GM19351 (cell line): ENCODE results near the gene NCBP1.

ENCODE experiments used
- ATAC-seq: cut with Tn5 transposase; IDR thresholded peaks from one replicate; pipeline ENCODE4 v1.9.1; 2021; ENCODE audit warnings: mild to moderate bottlenecking, moderate library complexity; ENCODE audit not compliant: unreplicated experiment

Gene NCBP1

DNA sequence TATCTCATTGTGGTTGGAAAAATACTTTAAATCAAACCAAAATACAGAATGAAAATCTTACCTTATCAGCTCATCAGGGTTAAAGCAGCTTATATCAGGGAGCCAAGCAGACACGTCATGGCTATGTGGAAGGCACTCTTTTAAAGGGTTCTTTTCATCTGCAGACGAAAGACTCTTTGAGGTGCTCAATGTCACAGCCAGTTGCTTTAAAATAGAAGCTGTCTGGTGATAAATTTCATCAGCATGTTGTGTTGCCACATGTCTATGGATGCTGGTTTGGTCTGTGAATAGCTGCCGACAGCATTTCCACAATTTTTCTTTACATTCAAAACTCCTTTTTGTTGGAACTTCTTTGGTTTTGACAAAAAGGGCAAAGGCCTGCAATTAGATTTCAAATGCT, 8.0 kb upstream of the NCBP1 start:
- ATAC-seq, result no peak

DNA sequence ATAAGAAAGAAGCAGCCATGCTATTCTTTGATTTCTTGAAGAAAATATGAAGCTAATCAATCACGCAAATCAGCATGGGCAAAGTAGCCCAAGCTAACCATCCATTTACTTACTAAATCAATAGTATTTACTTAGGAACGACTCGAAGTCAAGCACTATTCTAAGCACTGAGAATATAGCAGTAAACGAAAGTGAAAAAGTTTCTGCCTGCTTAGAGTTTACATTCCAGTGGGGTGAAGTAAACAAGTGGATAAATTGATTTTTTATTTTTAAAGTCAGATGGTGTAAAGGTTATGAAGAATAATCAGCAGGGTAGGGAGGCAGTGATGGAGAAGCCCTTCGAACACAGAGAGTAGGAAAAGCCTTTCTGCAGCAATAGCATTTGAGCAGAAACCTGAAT, 6.0 kb upstream of the NCBP1 start:
- ATAC-seq, result no peak

DNA sequence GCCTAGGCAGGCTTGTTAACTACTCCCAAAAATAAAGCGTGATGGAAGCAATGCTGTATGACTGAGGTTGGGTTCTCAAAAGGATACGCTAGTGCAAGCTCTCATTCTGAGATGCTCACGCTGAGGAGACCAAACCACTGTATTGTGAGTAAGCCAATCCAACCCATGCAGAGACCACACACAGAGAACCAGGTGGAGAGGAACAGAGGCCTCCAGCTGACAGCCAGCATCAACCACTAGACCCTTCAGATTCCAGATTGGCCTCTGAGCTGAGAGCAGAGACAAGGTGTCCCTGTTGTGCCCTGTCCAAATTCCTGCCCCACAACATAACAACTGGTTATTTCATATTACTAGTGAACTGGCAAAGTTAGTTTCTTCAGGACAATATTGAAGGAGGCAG, 5.0 kb upstream of the NCBP1 start:
- ATAC-seq, result no peak

DNA sequence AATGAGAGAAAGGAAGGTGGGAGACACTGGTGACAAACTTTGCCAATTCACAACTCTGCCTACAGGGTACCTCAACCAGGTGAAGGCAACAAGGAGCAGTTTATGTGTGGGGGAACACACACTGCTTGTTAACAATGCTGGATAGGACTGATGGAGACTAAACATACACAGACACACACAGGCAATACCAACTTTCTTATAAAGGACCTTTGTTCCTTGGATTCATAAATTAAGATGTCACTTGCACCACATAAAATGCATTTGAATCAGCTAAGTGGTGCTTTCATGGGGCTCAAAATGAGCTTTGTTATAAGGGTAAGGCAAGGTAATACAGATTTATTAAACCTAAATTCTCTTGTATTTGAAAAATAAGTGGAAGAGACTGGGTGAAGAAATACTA, 4.5 kb upstream of the NCBP1 start:
- no peak for ATAC-seq

DNA sequence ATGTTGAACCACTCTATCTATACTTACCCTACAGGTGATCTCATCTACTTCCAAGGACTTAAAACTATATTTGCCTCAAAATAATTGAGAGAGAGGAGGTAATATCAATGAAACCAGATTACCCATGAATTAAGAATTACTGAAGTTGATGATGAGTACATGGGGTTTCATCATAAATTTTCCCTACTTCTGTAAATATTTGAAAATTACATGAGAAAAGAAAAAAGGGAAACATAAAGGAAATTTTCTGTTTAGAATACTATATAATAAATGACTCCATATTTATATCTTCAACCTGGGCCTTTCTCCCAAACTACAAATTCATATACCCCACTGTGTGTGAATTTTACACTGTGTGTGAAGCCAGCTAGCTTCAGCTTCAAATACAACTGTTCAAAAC, 3.0 kb upstream of the NCBP1 start:
- no peak for ATAC-seq

DNA sequence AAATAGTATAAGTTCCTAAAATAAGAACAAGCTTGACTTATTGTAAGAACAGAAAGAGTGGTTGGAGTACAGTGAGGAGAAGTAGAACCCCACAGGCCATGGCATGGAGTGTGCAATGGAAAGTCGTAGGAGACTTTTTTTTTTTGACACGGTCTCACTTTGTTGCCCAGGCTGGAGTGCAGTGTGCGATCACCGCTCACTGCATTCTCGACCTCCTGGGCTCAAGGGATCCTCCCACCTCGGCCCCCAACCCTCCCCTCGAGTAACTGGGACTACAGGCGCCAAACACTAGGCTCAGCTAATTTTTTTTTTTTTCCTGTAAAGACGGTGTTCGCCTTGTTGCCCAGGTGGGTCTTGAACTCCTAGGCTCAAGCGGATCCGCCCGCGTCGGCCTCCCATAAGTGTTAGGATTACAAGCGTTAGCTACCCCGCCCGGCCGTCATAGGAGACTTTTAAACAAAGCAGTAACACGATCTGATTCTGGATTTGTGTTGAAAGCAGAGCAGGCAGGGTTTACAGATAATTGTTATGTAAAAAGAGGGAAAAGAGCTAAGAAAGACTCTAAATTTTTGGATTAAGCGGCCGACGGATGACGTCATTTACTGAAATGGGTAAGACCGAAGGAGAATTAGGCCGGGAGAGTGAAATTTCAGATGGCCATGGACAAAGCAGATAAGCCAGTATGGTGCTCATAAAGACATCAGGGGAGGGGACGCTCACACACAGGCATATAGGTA, 1.2 kb upstream of the NCBP1 start:
- peak; percentile 10 for ATAC-seq

DNA sequence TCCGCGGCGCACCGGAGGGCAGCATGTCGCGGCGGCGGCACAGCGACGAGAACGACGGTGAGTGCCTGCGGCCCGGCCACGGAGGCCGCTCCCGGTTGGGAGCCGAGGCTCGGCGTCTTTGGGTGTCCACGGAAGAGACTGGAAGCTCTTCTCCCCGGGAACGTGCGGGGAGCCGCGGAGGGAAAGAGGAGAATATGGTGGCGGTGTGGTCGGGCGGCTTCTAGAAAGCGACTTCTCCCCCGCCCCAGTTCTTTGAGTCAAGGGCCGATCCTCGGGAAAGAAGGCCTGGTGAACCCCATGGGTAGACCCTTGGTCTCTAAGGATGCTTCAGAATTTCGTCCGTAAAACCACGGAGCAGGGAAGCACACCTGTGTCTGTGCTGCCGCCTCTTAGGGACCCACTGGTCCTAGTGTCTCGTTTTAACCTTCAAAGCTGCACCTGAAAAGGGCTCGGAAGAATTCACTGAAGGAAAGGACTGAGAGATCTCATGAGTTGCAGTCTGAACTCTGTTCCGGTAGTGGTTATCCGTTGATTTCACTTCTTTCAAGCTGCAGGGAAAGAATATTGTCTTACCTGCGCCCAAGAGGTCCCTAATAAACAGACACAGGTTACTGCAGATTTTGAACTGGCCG, 354 bp downstream of the NCBP1 start:
- ATAC-seq, result no peak

DNA sequence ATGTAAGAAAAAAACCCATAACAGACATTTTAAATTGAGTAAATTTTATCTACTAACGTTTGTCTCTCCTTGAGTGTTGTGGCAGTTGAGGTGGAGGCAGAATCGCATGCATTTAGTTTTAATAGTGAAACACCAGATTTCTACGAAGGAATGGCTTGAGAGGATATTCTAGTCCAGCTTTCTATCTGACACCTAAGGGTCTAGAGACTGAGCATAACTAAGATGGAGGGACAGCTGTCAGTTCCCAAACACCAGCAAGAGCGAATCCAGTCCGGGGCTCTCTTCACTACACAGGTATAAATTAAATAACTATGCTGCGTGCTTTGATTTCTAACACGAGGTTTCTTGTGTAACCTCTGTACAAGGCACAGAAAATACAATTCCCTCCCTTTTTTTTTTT, 1.4 kb downstream of the NCBP1 start:
- no peak for ATAC-seq

DNA sequence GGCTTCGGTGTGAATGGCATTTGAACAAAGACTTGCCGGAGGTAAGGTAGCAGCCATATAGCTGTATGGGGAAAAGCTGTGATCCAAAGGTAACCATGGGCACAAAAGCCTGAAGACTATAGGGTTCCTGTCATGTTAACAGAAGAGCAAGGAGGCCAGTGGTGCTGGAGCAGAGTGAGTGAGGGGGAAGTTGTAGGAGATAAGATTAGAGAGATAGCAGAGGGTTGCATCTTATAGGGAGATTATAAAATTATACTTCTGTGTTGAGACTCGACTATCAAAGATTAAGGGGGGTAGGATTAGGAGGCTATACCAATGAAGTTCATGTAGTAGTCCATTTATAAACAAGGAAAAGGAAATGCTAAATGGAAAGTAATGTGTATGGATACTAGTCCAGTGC, 3.3 kb downstream of the NCBP1 start:
- no peak for ATAC-seq

DNA sequence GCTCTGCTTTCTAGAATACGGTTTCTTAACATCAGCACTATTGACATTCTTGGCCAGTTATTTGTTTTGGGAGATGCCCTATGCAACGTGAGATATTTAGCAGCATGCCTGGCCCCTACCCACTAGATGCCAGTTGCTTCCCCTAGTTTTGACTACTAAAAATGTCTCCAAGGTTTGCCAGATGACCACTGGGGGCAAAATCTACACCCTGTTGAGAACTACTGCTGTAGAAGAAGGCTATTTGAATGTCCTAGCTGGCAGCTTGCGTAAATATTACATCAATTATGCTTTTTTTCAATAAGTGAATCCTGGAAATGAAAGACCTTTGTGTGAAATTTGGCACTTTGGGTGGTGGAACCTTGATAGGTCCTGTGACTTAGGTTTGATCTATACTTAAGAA, 5.0 kb downstream of the NCBP1 start:
- no peak for ATAC-seq

DNA sequence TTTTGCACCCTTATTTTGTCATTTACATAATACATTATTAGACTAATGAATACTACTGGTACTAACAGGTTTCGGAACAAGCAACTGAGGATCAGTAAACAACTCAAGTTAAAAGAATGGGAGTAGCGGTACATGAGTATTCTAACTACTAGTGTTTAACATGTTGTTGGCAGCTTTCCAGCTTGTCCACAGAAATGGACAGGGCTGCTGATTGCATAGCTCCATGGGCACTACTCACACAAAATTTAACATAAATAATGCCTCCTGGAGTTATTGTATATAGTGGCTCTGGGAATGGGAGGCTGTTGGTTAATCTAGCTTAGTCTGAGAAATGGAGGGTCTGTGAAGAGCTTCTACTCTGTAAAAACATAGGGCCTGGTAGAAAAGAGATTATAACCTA, 6.7 kb downstream of the NCBP1 start:
- ATAC-seq, result no peak

DNA sequence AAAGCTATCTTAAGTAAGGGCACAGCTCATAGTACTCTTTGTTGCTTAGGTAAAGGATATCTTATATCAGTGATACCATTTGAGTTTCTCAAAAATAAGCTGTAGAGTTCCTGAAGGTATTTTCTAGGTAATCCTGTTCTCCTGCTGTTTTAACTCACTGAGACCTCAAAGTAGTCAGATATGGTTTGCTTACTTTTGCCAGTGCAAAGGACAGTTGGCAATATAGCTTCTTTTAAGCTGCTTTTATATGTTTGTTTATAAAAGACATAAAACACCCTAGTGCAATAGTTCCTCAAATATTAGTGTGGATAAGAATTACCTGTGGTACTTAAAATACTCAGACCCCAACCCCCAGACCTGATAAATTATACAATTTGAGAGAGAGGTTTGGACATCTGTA, 12.1 kb downstream of the NCBP1 start:
- ATAC-seq, result no peak

DNA sequence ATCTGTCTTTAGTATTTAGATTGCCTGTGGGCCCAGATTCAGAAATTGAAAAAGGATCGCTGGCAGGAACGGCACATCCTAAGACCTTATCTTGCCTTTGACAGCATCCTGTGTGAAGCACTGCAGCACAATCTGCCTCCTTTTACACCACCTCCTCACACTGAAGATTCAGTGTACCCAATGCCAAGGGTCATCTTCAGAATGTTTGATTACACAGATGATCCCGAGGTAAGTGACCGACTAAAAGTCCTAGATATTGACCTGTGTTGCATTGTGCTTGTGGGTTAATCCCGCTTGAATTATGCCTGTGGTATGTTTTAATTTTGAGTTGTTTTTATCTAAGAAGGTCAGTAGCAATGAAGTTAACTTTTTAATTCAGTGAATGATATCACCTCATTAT, 14.4 kb downstream of the NCBP1 start:
- no peak for ATAC-seq

DNA sequence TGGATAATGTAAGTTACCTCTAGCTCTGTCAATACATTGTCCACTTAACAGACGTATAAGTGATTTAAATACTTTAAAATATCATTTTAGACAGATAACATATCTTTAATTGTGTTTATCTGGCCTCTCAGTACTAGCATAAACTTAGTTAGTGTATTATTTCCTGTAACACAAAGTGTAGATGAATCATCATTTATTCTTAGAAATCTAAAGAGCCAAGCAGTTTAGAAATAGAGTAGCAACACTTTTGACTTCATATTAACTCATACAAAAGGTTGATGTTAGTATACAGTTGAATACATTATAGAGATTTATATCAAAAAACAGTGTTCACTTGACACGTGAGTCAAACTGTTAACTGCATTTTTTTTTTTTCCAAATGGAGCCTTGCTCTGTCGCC, 18.0 kb downstream of the NCBP1 start:
- no peak for ATAC-seq

DNA sequence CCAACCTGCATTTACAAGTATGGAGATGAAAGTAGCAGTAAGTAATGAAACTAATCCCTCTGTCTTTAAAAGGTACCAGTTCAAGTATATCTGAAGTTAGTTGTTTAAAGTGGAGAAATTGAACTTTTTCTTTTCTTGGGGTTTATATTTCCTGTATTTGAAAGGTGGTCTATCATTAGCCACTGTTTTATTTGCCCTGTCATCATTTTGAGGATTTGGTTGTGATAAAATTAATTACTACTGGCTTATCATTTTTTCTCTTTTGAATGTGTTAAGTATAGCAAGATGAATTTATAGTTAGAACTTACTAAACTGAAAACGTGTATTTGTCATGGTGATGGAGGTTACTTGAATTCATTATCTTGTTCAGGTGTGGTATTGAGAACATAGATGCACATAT, 25.1 kb downstream of the NCBP1 start:
- no peak for ATAC-seq

DNA sequence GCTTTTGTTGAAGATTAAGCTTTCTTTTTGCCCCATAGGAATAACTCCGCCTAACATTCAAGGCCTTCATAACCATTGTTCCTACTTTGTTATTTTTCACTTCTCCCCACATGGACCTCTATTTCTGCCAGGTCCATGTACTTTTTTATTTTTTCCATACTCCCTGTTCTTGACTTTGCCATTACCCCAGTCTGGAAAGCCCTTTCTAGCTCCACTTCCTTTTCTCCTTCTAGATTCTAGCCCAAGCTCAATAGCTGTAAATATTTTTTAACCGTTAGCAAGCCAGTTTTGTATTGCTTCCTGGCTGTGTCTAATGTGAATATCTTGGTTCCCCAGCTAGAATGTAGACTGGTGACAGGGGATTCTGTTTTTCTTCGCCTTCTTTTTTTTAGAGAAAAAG, 26.1 kb downstream of the NCBP1 start:
- ATAC-seq, result no peak

DNA sequence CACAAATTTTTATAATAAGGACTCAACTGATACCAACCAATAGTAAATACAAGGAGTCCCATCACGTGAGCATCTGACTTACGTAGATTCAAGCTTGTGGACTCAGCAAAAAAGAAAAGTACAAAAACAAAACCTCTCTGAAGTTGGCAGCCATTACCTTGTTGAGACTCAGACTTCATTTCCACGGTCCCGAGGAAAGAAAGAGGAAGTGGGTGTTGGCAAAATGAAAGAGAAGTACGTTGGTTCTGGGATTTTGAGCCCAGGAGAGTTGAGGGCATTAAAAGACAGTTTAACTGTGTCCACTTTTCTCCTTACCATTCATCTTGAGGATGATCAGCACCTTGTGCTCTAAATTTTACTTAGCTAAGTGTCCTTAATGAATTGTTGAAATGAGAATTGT, 26.7 kb downstream of the NCBP1 start:
- ATAC-seq, result no peak

DNA sequence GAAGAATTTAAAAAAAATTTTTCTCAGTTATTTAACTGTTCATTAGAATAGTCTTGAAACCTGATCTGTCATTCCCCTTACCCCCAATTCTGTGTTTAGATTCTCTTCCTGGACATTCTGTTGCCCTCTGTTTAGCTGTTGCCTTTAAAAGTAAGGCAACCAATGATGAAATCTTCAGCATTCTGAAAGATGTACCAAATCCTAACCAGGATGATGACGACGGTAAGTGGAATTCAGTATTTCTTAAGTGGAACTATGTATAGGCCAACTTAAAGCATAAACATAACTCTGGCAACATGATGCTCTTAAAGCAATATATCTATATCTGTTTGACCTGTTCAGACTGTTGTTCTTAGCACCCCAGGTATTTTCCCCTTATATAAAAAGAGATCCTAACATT, 27.2 kb downstream of the NCBP1 start:
- no peak for ATAC-seq

DNA sequence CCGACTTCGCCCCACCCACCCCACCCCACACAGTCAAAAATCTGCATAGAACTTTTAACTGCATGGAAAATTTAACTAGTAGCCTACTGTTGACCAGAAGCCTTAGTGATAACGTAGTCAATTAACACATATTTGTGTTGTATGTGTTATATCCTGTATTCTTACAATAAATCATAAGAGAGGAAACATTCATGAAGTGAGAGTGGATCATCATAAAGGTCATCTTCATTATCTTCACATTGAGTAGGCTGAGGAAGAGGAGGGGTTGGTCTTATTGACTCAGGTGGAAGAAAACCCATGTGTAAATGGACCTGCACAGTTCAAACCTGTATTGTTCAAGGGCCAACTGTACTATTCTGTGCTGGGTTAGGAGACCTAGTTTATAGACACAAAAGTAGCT, 32.1 kb downstream of the NCBP1 start:
- ATAC-seq, result no peak

DNA sequence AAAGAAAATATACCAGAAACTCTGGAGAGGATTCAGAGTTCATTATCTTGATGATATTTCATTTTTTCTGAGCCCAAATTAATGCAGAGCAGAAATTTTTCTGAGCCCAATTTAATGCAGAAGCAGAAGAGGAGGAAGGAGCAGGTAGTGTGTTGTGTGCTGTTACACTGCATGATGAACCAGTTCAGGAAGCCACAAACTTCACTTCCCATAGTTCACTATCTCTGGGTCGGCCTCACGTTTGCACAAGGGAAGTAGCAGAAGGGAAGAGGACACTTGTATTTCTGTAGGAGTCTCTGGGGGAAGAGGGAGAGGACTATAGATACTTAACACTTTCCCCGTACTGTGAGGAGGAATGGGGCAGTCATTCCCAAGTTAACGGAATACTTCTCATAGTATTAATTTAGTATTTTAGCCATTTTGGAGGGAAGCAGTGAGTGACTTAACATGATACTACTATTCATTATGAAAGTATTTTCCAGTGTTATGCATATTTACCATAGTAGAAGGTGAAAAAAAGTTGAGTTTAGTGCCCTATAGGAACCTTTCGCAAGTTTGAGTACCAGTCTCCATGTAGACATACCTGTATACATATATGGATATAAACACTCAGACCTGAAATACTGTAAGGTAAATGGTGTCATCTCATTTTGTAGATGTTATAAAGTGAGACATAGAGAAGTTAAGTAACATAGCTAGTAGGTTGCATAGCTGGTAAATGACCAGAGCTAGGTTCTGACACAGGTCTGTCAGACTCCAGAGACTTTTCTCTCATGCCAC, 33.5 kb downstream of the NCBP1 start:
- no peak for ATAC-seq

DNA sequence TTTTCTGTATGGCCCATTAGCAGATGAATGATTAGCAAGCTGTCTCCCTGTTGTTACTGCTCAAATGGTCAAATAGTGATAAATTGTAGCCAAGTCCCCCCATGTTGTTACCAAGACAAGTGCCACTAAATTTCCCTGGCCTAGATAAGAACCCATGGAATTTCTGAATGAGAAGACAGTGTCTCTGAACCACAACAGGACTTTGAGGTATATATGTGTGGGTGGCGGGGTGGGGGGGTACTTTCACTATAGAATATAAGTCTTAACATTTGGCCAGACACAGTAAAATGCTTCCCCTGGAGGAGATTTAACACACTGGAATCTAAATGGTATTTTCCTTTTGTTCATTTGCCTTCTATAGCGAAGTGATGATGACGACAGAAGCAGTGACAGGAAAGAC, 34.9 kb downstream of the NCBP1 start:
- ATAC-seq, result no peak

DNA sequence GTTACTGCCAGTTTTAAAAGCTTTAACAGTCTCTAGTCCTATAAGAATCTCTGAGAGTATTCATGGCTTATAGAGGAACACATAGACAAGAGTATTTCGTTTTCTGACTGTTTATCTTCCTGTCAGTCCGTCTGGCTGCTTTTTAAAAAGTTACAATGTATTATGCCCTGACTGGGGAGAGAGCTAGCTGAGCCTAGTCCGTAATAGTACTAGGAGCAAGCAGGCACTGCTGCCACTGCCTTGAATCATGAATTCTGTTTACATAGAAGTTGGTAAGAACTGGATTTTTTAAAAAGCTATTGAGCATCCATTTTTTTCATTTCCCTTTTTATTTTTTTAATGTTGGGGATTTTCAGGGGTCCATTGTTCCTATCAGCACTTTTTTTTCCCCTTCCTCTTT, 37.0 kb downstream of the NCBP1 start:
- no peak for ATAC-seq
